ENCODE data around the gene HDAC2. TPM values are rescaled to one million over a fixed set of nuclear protein-coding genes. Genes with fewer than 3 reads are reported as not detected.

The HDAC2 gene
- total RNA-seq, 2 donors from 2014 or later, result 25.6 to 32.4 TPM

GRCh38 chr6:113969888-113970804 is 802 bp downstream of the HDAC2 start:
- H3K27ac ChIP-seq, result peak overlapping the region; percentile 78 to 87
- no peaks in the 10 kb centered on the region for H3K27me3 ChIP-seq
- H3K9me3 ChIP-seq, result no peaks in the 10 kb centered on the region
- DNase-seq (ENCODE audit: low spot score), result no peak
- no peak for TF ChIP-seq CTCF (IDR thresholded peaks at IDR 0.05)
- peaks cover 0 to 28% of the 10 kb centered on the region in 2 donors for H3K4me1 ChIP-seq
- peak overlapping the region; percentile 87 to 91 for H3K4me3 ChIP-seq
- H3K36me3 ChIP-seq, result no peaks in the 10 kb centered on the region

- Histone ChIP-seq H3K36me3 (no peaks in the 10 kb centered on the region), H3K4me1 (peaks cover 0 to 28% of the 10 kb centered on the region in 2 donors), H3K27me3 (no peaks in the 10 kb centered on the region), H3K4me3 (no peak overlapping the region), H3K9me3 (no peaks in the 10 kb centered on the region), H3K27ac (no peak overlapping the region)
- no peak for TF ChIP-seq CTCF (IDR thresholded peaks at IDR 0.05)
- DNase-seq (ENCODE audit: low spot score), result no peak
Measured at GRCh38 chr6:113968472-113968871, 2.5 kb downstream of the HDAC2 start.

- no peak overlapping the region for H3K4me3 ChIP-seq
- TF ChIP-seq CTCF (IDR thresholded peaks at IDR 0.05), result no peak
- no peaks in the 10 kb centered on the region for H3K27me3 ChIP-seq
- H3K4me1 ChIP-seq, result peaks cover 0 to 28% of the 10 kb centered on the region in 2 donors
- H3K9me3 ChIP-seq, result no peaks in the 10 kb centered on the region
- no peak overlapping the region for H3K27ac ChIP-seq
- no peak for DNase-seq (ENCODE audit: low spot score)
- no peaks in the 10 kb centered on the region for H3K36me3 ChIP-seq
Measured at GRCh38 chr6:113967777-113968176, 3.2 kb downstream of the HDAC2 start.

GRCh38 chr6:113960795-113961194 is 10.2 kb downstream of the HDAC2 start:
- no peaks in the 10 kb centered on the region for H3K9me3 ChIP-seq
- TF ChIP-seq CTCF (IDR thresholded peaks at IDR 0.05), result no peak

GRCh38 chr6:113959235-113959634 is 11.7 kb downstream of the HDAC2 start:
- H3K27ac ChIP-seq, result no peak overlapping the region
- H3K27me3 ChIP-seq, result no peaks in the 10 kb centered on the region
- no peaks in the 10 kb centered on the region for H3K9me3 ChIP-seq
- no peak for TF ChIP-seq CTCF (IDR thresholded peaks at IDR 0.05)
- no peak overlapping the region for H3K4me3 ChIP-seq
- H3K36me3 ChIP-seq, result peaks cover 16% of the 10 kb centered on the region
- no peak for DNase-seq (ENCODE audit: low spot score)
- no peaks in the 10 kb centered on the region for H3K4me1 ChIP-seq

More at GRCh38 chr6:113960795-113961194, 10.2 kb downstream of the HDAC2 start:
- no peaks in the 10 kb centered on the region for H3K4me1 ChIP-seq
- DNase-seq (ENCODE audit: low spot score), result no peak
- H3K36me3 ChIP-seq, result peaks cover 4% of the 10 kb centered on the region
- H3K27ac ChIP-seq, result no peak overlapping the region
- no peak overlapping the region for H3K4me3 ChIP-seq
- no peaks in the 10 kb centered on the region for H3K27me3 ChIP-seq

Data from right atrium auricular region (tissue), 2 donors.